ENCODE results near the gene EHD4. TPM values are rescaled to one million over a fixed set of nuclear protein-coding genes. Genes with fewer than 3 reads are reported as not detected.

Gene EHD4
- polyA plus RNA-seq, 1 of the 3 experiments (the other 2 are of a cell fraction): 17.5 TPM

DNA sequence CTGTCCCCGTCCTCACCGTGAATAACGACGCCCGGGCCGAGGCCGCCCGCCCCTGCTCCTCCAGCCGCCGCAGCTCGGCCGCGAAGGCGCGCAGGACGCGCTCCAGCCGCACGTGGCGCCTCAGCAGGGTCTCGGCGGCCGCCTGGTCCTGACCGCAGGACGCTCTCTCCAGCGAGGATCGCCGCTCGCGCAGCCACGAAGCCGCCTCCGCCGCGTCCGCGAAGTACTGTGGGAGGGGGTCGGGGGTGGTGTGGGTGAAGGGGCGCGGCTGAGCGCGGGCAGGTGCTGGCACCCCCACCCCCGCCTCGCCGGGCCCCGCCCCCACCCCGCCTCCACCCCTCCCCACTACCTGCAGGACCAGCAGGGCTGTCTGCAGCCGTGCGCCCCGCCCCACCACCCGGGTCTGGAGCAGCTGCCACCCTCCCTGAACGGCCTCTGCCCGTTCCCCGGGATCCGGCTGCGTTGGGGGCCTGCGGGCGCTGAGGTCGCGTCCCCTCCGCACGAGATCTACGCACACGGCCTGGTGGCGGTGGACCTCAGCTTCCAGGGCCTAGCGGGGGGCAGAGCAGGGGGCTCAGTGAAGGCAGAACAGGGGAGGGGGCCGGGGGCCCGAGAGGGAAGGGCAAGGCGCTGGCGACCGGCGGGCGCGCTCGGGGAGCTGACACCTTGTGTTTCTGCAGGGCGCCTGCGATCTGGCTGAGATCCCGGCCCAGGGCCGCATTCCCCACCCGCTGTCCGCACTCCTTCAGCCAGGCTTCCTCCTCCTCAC, 90.3 kb downstream of the EHD4 start:
- H3K9ac ChIP-seq: no peak overlapping the region
- no peak overlapping the region for H3K4me2 ChIP-seq
- H4K20me1 ChIP-seq (ENCODE audit: insufficient read depth): no peaks in the 10 kb centered on the region
- no peak for DNase-seq
- H2AFZ ChIP-seq (ENCODE audit: low read depth): no peak overlapping the region
- no peaks in the 10 kb centered on the region for H3K9me2 ChIP-seq
- H3K27ac ChIP-seq (ENCODE audit: low read depth in 2 of 2, low read length in 1 of 2): no peak overlapping the region
- no peaks in the 10 kb centered on the region for H3F3A ChIP-seq (replicated peaks; ENCODE audit: insufficient read depth)
- H3K36me3 ChIP-seq (replicated peaks in 1 of 2; ENCODE audit: control insufficient read depth in 1 of 2, insufficient read depth in 2 of 2, low read length in 1 of 2): no peaks in the 10 kb centered on the region
- POLR2A ChIA-PET: no interaction called here
- TF ChIP-seq TCF12 (IDR thresholded peaks at IDR 0.05) (no peak), FOXJ3 (CRISPR knock-in tag; IDR thresholded peaks at IDR 0.05) (no peak), EZH2phosphoT487 (IDR thresholded peaks at IDR 0.05; ENCODE audit: borderline replicate concordance, low read depth) (no peak), NRF1 (IDR thresholded peaks at IDR 0.05; ENCODE audit: low read depth, low read length) (no peak), TAF1 (IDR thresholded peaks at IDR 0.05; ENCODE audit: borderline replicate concordance, low read depth, low read length) (no peak), YY1 (IDR thresholded peaks at IDR 0.05; ENCODE audit: low read depth) (no peak)
- TF ChIP-seq, protein P1, sequence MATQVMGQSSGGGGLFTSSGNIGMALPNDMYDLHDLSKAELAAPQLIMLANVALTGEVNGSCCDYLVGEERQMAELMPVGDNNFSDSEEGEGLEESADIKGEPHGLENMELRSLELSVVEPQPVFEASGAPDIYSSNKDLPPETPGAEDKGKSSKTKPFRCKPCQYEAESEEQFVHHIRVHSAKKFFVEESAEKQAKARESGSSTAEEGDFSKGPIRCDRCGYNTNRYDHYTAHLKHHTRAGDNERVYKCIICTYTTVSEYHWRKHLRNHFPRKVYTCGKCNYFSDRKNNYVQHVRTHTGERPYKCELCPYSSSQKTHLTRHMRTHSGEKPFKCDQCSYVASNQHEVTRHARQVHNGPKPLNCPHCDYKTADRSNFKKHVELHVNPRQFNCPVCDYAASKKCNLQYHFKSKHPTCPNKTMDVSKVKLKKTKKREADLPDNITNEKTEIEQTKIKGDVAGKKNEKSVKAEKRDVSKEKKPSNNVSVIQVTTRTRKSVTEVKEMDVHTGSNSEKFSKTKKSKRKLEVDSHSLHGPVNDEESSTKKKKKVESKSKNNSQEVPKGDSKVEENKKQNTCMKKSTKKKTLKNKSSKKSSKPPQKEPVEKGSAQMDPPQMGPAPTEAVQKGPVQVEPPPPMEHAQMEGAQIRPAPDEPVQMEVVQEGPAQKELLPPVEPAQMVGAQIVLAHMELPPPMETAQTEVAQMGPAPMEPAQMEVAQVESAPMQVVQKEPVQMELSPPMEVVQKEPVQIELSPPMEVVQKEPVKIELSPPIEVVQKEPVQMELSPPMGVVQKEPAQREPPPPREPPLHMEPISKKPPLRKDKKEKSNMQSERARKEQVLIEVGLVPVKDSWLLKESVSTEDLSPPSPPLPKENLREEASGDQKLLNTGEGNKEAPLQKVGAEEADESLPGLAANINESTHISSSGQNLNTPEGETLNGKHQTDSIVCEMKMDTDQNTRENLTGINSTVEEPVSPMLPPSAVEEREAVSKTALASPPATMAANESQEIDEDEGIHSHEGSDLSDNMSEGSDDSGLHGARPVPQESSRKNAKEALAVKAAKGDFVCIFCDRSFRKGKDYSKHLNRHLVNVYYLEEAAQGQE (IDR thresholded peaks at IDR 0.05; ENCODE audit: low read depth, low read length): no peak
- CTCF ChIA-PET: interaction anchor here (2.1 to 2.5 kb wide), 2 partner anchors 11 to 23 kb away, joined by 5 to 6 read pairs; no protein-coding TSS in a partner anchor
- no peaks in the 10 kb centered on the region for H3K79me2 ChIP-seq (ENCODE audit: insufficient read depth)
- peaks cover 0 to 16% of the 10 kb centered on the region in 2 experiments; a peak in 1 of 4 replicates for H3K4me1 ChIP-seq (ENCODE audit: control insufficient read depth in 1 of 2, insufficient read depth in 2 of 2, low read depth in 1 of 2, low read length in 1 of 2)
- H3K27me3 ChIP-seq (ENCODE audit: insufficient read depth): no peaks in the 10 kb centered on the region
- WGBS (ENCODE audit: low lambda C conversion rate): 95% methylated on average over 55 of the region's 81 CpGs
- H3K4me3 ChIP-seq (ENCODE audit: low read depth in 2 of 2, low read length in 1 of 2): no peak overlapping the region
- no peaks in the 10 kb centered on the region for H3K9me3 ChIP-seq

GRCh38 chr15:41881550-41881919, 90.8 kb downstream of the EHD4 start:
- peaks cover 0 to 21% of the 10 kb centered on the region in 2 experiments; a peak in 1 of 4 replicates for H3K4me1 ChIP-seq (ENCODE audit: control insufficient read depth in 1 of 2, insufficient read depth in 2 of 2, low read depth in 1 of 2, low read length in 1 of 2)
- H4K20me1 ChIP-seq (ENCODE audit: insufficient read depth): no peaks in the 10 kb centered on the region
- H3K36me3 ChIP-seq (replicated peaks in 1 of 2; ENCODE audit: control insufficient read depth in 1 of 2, insufficient read depth in 2 of 2, low read length in 1 of 2): no peaks in the 10 kb centered on the region
- H3K27ac ChIP-seq (ENCODE audit: low read depth in 2 of 2, low read length in 1 of 2): no peak overlapping the region
- H3K4me2 ChIP-seq: no peak overlapping the region
- no peaks in the 10 kb centered on the region for H3K9me3 ChIP-seq
- no peak overlapping the region for H2AFZ ChIP-seq (ENCODE audit: low read depth)
- H3K9ac ChIP-seq: no peak overlapping the region
- CTCF ChIA-PET: interaction anchor here (1.0 to 2.1 kb wide), 2 partner anchors 23 to 324 kb away, joined by 4 to 5 read pairs; no protein-coding TSS in a partner anchor
- WGBS (ENCODE audit: low lambda C conversion rate): 83% methylated on average over 10 of the region's 10 CpGs
- H3K79me2 ChIP-seq (ENCODE audit: insufficient read depth): no peaks in the 10 kb centered on the region
- H3K4me3 ChIP-seq (ENCODE audit: low read depth in 2 of 2, low read length in 1 of 2): no peak overlapping the region
- no peak for TF ChIP-seq TAF1 (IDR thresholded peaks at IDR 0.05; ENCODE audit: borderline replicate concordance, low read depth, low read length)
- TF ChIP-seq RCOR1 (IDR thresholded peaks at IDR 0.05; ENCODE audit: low read length): no peak
- TF ChIP-seq RXRA (IDR thresholded peaks at IDR 0.05; ENCODE audit: borderline replicate concordance, low read depth): no peak
- TF ChIP-seq, protein P2, sequence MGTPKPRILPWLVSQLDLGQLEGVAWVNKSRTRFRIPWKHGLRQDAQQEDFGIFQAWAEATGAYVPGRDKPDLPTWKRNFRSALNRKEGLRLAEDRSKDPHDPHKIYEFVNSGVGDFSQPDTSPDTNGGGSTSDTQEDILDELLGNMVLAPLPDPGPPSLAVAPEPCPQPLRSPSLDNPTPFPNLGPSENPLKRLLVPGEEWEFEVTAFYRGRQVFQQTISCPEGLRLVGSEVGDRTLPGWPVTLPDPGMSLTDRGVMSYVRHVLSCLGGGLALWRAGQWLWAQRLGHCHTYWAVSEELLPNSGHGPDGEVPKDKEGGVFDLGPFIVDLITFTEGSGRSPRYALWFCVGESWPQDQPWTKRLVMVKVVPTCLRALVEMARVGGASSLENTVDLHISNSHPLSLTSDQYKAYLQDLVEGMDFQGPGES (IDR thresholded peaks at IDR 0.05; ENCODE audit: low read depth, low read length): no peak
- TF ChIP-seq TEAD4 (IDR thresholded peaks at IDR 0.05; ENCODE audit: borderline replicate concordance, insufficient read depth): no peak
- TF ChIP-seq EZH2phosphoT487 (IDR thresholded peaks at IDR 0.05; ENCODE audit: borderline replicate concordance, low read depth): no peak
- no peak for TF ChIP-seq EP300 (IDR thresholded peaks at IDR 0.05; ENCODE audit: borderline replicate concordance in 1 of 2, low read depth in 1 of 2, low read length in 1 of 2)
- no peak for TF ChIP-seq ZBTB33 (IDR thresholded peaks at IDR 0.05; ENCODE audit: borderline replicate concordance, low read depth)
- no peak for TF ChIP-seq SMC3 (IDR thresholded peaks at IDR 0.05; ENCODE audit: low read depth, low read length)
- DNase-seq: no peak
- no peaks in the 10 kb centered on the region for H3F3A ChIP-seq (replicated peaks; ENCODE audit: insufficient read depth)
- POLR2A ChIA-PET: no interaction called here
- H3K9me2 ChIP-seq: no peaks in the 10 kb centered on the region
- no peaks in the 10 kb centered on the region for H3K27me3 ChIP-seq (ENCODE audit: insufficient read depth)

Measured in SK-N-SH (cell line).